HT1080 (cell line): ENCODE data around the gene ZNF324. TPM values are rescaled to one million over a fixed set of nuclear protein-coding genes. Genes with fewer than 3 reads are reported as not detected.
"Not testable (repeated sequence)": the region's sequence is repeated elsewhere in the genome, so short reads cannot be mapped to it uniquely, and the experiment has no call there.

Experiments
- DNase-seq: peaks from one replicate; pipeline ENCODE4 v3.0.0-alpha.2; 2015; ENCODE audit warnings: low read depth
- polyA plus RNA-seq, 2 experiments: library from polyadenylated mRNA; depleted of rRNA; stranded (reverse); fragments of >200 nt; gene quantifications; 2 replicates each; pipeline ENCODE4 v1.2.3, GENCODE V29; 2015
- total RNA-seq: library from RNA; depleted of rRNA; stranded (reverse); fragments of >200 nt; shearing (Covaris generic); gene quantifications from 2 replicates; pipeline ENCODE4 v1.2.3, GENCODE V29; 2014; rRNA removed

Gene ZNF324
- total RNA-seq: 13.5 and 17.2 TPM in 2 replicates
- polyA plus RNA-seq (2015; cell fraction: cytosol; rRNA removed): 6.4 and 7.5 TPM in 2 replicates
- polyA plus RNA-seq (2015; cell fraction: nucleus; rRNA removed): 10.7 and 12.2 TPM in 2 replicates

GRCh38 chr19:58466760-58467589, at the start of gene ZNF324:
ZNF324 (plus strand) TSS chr19:58467080; CDS start chr19:58469186, 2,106 bp downstream.
- peak; percentile 93 for DNase-seq

- DNase-seq: no peak
These were observed 38.3 kb upstream of the ZNF324 start for GRCh38 chr19:58428617-58429016.

- no peak for DNase-seq
These were observed 37.1 kb upstream of the ZNF324 start for GRCh38 chr19:58429745-58430144.

- no peak for DNase-seq
These were observed 32.7 kb upstream of the ZNF324 start for GRCh38 chr19:58434217-58434616.

- DNase-seq: peak; percentile 97
These were observed 27.0 kb upstream of the ZNF324 start, which contains the start of gene ZNF132 for GRCh38 chr19:58439576-58440554. ZNF132 (minus strand) TSS chr19:58440153; CDS start chr19:58439821, 332 bp downstream.

- DNase-seq: no peak
These were observed 26.3 kb upstream of the ZNF324 start for GRCh38 chr19:58440556-58440955.

GRCh38 chr19:58442986-58443385, 23.9 kb upstream of the ZNF324 start:
- peak; percentile 15 for DNase-seq

GRCh38 chr19:58448860-58449259, 18.0 kb upstream of the ZNF324 start:
- DNase-seq: not testable (repeated sequence)

- not testable (repeated sequence) for DNase-seq
These were observed 16.9 kb upstream of the ZNF324 start for GRCh38 chr19:58449980-58450379.

GRCh38 chr19:58450856-58451357, 16.0 kb upstream of the ZNF324 start:
- no peak for DNase-seq

- DNase-seq: peak; percentile 94
These were observed 15.3 kb upstream of the ZNF324 start, which contains the start of gene ZNF324B for GRCh38 chr19:58451358-58452101. ZNF324B (plus strand) TSS chr19:58451622; CDS start chr19:58453702, 2,080 bp downstream.

GRCh38 chr19:58453743-58454142, 13.1 kb upstream of the ZNF324 start:
- DNase-seq: no peak

- no peak for DNase-seq
These were observed 11.6 kb upstream of the ZNF324 start for GRCh38 chr19:58455306-58455705.

- no peak for DNase-seq
These were observed 10.8 kb upstream of the ZNF324 start for GRCh38 chr19:58456111-58456510.

- no peak for DNase-seq
These were observed 6.8 kb upstream of the ZNF324 start for GRCh38 chr19:58460039-58460438.

GRCh38 chr19:58466089-58466759, 656 bp upstream of the ZNF324 start:
- no peak for DNase-seq

GRCh38 chr19:58468216-58468839, 1.4 kb downstream of the ZNF324 start:
- no peak for DNase-seq

GRCh38 chr19:58469241-58470013, 2.5 kb downstream of the ZNF324 start:
- DNase-seq: no peak
